Measurements from ENCODE around the gene GLDN.

Gene GLDN

DNA sequence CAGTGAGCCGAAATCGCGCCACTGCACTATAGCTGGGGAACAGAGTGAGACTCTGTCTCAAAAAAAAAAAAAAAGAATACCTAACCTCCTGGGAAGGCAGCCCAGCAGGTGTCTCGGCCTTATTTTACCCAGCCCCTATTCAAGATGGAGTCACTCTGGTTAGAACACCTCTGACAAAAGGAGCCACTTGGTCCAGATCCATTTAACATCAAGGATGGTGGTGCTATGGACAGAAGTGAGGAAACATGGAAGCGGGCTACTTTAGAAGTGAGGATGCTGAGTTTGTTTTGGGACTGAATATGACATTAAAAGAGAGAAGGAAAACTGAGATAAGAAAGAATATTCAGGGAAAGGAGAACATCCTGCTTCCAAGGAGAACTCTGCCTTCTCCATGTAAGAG, 14.7 kb downstream of the GLDN start:
- DNase-seq: no peak

- DNase-seq: no peak
These were observed 15.5 kb downstream of the GLDN start for GRCh38 chr15:51356983-51357382.

DNA sequence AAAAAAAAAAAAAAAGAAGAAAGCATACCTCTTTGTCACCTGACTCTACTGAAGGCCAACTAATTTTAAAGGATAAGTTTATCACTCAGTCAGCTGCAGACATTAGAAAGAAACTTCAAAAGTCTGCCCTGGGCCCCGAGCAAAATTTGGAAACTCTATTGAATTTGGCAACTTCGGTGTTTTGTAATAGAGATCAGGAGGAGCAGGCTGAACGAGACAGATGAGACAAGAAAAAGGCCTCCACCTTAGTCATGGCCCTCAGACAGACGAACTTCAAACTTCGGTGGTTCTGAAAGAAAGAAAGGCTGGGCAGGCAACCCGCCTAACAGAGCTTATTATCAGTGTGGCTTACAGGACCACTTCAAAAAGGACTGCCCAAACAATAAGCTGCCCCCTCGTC, 18.5 kb downstream of the GLDN start:
- DNase-seq: no peak

DNA sequence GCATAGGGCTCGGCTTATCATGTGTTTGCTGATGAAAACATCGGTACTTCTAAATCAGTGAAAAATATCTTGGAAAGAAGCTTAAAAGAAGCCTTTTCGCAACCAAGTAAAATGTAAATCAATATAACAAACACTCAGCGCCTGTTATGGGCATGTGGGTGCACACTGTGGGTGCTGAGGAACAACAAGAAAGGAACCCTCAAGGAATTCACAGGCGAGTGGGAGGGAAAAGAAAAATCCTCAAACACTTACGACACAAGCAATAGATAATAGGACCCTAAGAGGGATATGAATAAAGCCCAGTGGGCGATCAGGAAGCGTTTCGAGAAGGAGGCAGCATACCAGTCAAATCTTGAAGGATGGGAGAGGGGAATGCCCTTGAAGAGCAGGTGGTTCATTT, 21.9 kb downstream of the GLDN start:
- peak in 1 of 51 donors; percentile 47 for DNase-seq

DNA sequence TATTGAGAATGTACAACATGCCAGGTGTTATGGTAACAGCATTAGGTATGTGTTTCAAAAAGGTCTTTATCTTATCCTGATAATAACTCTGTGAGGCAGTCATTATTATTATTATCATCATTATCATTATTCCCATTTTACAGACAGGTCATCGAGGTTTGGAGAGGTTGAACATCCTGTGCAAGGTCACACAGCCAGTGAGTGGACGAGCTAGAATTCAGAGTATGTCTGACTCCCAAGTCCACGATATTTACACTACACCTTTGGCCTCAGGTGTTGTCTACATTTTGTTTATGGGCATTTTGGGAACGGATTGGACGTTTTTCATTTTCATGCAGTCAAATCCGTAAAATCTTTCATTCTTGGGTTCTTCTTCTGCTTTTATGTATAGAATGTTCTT, 24.0 kb downstream of the GLDN start:
- no peak for DNase-seq

DNA sequence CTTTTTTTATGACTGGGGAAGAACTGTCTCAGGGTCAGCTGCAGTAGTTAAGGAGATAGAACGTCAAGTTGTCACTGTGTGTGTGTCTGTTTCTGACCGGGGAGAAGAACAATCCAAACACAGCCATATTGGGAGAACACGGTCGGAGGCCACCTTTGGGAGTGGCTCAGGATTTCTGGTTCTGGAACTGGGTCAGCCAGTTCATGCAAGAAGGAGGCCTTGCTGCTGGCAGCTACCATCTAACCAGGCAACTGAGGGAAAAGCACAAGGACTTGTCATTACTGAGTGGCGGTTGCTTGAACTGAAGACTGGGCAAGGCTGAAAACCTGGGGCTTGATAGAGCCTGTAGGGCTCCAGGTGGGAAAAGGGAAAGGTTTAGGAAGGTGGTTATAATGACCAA, 24.6 kb downstream of the GLDN start:
- DNase-seq: no peak

GRCh38 chr15:51366920-51367319, 25.5 kb downstream of the GLDN start:
- DNase-seq: no peak

DNA sequence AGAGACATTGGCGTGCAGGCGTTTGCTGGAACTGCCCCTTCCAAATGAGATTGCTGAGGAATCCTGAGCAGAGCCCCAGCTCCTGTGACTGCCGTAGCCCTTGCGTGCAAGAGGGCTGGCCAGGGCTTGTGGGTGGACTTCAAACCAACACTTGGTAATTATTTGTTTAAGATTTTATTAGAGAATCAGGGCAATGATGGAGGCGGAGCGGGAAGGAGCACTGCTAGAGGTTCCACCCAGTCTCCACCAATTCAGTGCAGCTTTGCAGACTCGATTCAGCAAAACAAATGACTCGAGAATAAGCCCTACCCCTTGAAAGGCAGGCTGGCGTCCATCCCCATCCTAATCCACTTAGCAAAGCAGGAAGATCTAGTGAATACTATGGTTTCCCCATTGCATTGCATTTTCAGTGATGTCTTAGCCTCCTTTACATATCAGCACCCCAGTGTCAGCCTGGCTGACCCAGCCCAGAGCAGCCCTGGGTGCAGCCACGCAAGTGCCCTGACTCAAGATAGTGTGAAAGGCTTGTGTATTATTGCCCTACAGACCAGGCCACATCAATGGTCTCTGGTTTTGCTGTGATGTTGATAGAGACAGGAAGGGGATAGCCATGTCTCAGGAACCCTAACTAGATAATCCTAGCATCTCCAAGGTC, 26.0 kb downstream of the GLDN start:
- no peak for DNase-seq

- DNase-seq: no peak
These were observed 26.9 kb downstream of the GLDN start for GRCh38 chr15:51368307-51368706.

DNA sequence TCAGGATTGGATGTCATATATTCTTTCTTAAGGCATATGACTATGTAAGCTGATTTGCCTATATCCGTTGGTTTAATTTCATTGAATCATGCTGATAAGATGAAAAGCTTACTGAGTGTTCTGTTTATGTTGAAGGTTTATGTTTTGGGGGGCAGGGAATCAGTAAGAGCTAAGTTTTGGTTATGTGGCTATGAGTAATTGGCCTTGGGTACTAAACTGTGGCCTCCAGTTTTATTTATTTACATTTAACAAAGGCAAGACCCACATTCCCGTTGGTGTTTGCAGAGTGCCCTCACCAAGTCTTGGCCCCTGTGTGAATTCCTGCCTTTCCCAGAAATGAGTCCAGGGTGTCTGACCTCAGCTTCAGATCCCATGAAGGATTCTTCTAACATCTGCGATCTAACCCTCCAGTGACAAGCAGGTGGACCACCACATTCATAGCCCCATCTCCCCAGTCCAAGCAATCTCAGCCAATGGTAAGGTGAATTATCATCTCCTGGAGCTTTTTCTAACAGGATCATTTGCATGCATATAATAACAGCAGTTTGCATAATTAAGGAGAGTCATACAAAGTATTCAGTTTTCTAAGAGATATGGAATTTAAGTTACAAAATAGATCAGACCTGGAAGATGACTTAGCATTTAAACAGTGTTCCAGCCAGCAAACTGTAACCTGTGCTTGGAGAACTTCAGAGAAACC, 27.4 kb downstream of the GLDN start:
- no peak for DNase-seq

DNA sequence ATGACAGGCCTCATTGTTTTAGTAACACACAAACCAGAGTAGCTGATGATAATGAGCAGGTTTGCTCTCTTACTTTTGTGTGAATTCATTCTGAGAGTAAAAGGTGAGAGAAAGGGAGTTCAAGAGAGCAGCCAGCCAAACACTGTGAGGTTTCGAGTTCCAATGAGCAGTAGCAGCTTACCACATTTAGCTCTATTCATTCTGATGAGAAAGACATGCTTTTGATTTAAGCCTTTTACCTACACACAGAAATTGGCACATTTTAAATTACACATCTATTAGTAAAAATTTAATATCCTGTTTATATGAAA, 28.0 kb downstream of the GLDN start:
- DNase-seq: peak in 1 of 51 donors; percentile 32

- DNase-seq: no peak
These were observed 29.8 kb downstream of the GLDN start for GRCh38 chr15:51371266-51371665.

DNA sequence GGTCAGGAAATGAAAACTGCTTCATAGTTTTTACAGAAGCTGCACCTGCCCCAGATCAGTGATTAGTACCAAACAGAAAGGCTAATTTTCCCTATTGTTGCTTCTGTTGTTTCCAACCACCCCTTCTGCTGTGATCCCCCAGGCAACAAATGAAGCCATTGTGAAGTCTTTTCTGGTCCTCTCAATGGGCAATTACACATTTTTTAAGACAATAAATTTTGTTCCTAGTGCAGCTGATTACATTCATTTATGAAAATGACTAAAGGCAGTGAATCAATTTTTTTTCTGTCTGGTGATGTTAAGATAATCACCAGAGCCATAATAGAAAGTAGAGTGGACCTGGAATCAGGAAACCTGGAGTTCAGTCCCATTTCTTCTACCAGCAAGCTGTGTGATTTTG, 32.7 kb downstream of the GLDN start:
- peak in 2 of 51 donors; percentile 22 to 27 for DNase-seq

DNA sequence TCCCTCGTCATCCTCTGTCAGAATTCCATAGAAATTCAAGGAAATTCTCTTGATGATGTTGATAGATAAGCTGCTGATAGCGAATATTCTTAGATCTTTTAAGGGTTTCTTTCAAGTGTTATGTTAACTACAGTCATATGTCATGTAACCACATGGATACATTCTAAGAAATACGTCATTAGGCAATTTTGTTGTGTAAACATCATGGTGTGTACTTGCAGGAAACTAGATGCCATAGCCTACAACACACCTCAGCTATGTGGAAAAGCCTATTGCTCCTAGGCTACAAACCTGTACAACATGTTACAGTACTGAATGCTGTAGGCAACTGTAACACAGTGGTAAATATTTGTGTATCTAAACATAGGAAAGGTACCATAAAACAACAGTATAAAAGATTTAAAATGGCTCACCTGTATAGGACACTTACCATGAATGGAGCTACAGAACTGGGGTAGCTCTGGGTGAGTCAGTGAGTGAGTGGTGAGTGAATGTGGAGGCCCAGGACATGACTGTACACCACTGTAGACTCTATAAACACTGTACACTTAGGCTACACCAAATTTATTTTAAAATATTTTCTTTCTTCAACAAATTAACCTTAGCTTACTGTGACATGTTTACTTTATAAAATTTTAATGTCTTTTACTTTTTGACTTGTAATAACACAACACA, 34.6 kb downstream of the GLDN start:
- no peak for DNase-seq

- peak in 8 of 51 donors; percentile 17 to 41 (median 26) for DNase-seq
These were observed 35.8 kb downstream of the GLDN start for GRCh38 chr15:51377038-51377786.

GRCh38 chr15:51378406-51378805, 37.0 kb downstream of the GLDN start:
- DNase-seq: no peak

DNA sequence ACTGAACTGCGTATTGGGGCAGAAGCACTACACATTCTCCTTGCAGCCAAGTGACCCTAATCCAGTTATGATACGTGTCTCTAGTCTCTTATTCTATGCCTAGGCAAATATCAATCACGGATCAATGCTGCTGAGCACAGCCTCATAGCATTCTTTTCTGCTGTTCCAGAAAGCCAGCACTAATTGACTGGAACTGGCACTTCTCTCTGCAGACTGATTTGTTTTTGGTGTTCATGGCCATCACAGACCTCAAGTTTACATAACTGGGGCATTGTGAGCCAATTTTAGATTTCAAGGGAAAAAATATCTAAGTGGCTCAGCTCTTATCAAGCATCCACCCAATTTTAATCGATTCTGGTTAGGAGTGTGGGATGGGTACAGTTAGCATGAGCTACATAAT, 37.9 kb downstream of the GLDN start:
- peak in 2 of 51 donors; percentile 29 for DNase-seq

- DNase-seq: peak in 42 of 51 donors; percentile 12 to 86 (median 50)
These were observed 39.7 kb downstream of the GLDN start for GRCh38 chr15:51380999-51381806.

DNA sequence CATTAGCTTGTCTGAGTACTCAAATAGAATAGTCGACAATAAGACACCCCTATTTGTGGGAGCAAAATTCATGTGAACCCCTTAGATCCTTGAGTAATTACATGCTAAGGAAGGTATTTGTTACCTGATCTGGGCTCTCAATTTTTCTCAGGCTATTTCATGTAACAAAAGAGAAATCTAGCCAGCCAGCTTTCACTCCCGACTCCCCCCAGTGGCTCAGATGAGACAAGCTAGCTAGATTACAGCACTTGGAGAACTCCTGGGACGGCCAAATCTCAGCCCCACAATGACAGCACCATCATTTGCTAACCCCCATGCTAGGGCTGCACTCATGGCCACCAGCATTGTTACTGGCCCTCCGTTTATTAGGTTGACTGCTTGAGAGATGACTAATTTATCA, 41.3 kb downstream of the GLDN start:
- DNase-seq: peak in 17 of 51 donors; percentile 10 to 57 (median 25)

DNA sequence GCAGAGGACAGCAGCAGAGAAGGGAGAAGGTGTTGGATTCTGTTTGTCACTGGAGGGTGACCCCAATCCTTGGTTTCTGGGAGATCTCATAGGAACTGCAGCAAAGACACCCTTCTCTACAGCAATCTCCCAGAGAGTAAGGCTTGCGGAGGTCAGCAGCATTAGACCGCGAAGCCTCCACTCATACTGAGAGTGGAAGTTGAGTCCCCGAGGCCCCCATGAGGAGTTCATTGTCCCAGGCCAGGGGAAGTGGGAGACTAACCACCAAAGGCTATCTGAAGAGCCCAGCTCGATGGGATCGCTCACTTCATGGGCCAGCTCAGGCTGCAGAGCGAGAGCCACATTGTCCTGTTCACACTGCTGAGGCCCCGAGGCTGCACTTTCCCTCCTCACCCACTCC, 44.6 kb downstream of the GLDN start:
- peak in 4 of 51 donors; percentile 10 to 30 (median 16) for DNase-seq

- no peak for DNase-seq
These were observed 45.0 kb downstream of the GLDN start for GRCh38 chr15:51386486-51386885.
